ENCODE measurements around the gene SEMA6A.

DNA sequence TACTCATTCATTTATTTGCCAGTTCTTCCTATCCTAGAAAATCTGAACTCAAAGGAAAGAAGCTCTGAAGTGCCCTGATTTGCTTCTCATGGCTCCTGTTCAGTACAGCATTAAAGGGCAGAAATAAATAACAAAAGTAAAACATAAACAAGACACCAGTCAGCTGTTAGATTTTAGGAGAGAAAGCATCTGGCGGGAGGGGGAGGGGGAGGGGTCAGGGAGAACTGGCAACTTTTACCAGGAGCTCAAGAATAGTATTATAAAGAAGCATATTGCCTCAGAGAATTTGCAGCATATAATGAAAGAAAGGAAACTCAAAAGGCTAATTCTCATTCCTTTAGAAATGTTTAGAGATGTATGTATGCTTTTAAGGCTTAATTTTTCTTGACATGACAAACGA is 68.1 kb downstream of the SEMA6A start:
- TF ChIP-seq, protein P1, sequence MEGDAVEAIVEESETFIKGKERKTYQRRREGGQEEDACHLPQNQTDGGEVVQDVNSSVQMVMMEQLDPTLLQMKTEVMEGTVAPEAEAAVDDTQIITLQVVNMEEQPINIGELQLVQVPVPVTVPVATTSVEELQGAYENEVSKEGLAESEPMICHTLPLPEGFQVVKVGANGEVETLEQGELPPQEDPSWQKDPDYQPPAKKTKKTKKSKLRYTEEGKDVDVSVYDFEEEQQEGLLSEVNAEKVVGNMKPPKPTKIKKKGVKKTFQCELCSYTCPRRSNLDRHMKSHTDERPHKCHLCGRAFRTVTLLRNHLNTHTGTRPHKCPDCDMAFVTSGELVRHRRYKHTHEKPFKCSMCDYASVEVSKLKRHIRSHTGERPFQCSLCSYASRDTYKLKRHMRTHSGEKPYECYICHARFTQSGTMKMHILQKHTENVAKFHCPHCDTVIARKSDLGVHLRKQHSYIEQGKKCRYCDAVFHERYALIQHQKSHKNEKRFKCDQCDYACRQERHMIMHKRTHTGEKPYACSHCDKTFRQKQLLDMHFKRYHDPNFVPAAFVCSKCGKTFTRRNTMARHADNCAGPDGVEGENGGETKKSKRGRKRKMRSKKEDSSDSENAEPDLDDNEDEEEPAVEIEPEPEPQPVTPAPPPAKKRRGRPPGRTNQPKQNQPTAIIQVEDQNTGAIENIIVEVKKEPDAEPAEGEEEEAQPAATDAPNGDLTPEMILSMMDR (IDR thresholded peaks at IDR 0.05 in 8 of 11, conservative IDR thresholded peaks at IDR 0.05 in 3 of 11), result no peak
- TF ChIP-seq POLR2AphosphoS5 (IDR thresholded peaks at IDR 0.05) (no peak), POLR2A (IDR thresholded peaks at IDR 0.05) (no peak)
